UCSD-AML1 (cell line): Measurements from ENCODE around the gene FTH1.

Source experiments
- DNase-seq: peaks from one replicate; lab custom pipeline; 2025; ENCODE audit not compliant: unreplicated experiment; lab: John Stamatoyannopoulos, UW

The FTH1 gene

DNA sequence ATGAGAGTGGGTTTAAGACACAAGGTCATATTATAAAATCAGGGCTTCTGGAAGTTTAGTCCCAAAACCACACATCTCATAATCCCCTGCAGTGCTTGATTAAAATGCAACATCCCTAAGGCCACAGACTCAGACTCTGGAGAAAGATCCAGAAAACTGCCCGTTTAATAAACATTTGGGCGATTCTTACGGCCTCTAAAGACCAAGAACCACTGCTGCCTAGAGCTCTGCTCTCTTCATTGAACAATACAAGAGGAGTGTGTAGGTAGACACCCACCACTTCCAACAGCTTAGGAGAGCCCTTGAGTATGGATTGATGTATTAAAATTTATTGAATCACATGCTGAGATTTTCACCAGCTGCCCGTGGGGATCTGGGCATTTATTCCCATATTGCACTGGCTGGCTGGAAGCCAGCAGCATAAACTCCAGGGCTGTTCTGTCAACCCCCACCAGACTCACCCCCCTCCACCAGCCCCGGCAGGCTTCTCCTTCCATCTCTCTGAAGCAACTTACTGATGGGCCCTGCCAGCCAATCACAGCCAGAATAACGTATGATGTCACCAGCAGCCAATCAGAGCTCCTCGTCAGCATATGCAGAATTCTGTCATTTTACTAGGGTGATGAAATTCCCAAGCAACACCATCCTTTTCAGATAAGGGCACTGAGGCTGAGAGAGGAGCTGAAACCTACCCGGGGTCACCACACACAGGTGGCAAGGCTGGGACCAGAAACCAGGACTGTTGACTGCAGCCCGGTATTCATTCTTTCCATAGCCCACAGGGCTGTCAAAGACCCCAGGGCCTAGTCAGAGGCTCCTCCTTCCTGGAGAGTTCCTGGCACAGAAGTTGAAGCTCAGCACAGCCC lies 18.0 kb downstream of the FTH1 start:
- DNase-seq, result peak; percentile 60

DNA sequence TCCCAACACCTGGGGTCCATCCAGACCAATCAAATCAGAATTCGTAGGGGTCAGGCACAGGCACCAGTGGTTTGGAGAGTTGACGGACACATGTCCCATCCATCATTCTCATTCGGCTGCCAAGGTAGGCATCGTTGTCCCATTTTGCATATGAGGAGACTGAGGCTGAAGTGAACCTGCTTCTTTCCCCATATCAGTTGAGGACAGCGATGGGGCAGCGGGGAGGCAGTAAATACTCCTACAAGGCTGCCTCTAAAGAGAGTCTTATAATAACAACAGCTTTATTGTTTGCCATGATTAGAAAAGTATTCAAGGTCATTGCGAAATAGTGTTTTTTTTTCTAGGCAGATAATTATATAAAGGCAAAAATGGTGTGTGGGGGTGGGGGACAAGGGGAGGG lies 18.9 kb downstream of the FTH1 start:
- no peak for DNase-seq

- peak; percentile 75 for DNase-seq
Observed at GRCh38 chr11:61947486-61948210, 19.8 kb downstream of the FTH1 start.

GRCh38 chr11:61946894-61947293 lies 20.5 kb downstream of the FTH1 start:
- no peak for DNase-seq

DNA sequence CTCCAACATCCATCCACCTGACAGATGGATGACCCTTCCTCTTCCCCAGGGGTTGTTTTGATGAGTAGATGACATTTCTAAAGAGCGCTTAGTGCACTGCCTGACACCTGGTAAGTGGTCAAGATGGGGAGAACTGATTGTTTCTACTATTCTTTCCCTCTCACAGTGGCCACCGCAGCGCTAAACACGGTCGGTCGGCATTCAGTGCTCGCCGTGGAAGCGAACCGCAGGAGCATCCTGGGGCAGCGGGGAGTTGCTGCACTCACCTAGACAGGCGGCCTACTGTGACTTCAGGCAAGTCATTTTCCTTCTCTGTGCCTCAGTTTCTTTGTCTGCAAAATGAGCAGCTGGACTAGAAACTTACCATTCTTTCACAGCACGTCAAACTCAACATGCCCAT lies 22.2 kb downstream of the FTH1 start:
- no peak for DNase-seq

- no peak for DNase-seq
Observed at GRCh38 chr11:61940466-61940865, 27.0 kb downstream of the FTH1 start.

DNA sequence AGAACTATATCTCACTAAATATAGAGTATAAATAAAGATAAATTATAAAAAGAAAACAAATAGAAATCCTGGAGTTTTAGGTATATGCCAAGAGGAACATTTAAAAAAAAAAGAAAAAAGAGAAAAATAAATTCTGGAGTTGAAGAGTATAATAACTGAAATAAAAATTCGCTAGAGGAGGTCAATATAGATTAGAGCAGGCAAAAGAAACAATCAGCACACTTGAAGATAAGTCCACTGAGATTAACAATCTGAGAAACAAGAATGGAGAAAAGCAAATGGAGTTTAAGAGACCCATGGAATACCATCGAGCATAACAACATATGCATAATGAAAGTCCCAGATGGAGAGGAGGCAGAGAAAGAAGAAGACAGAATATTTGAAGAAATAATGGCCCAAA lies 31.6 kb downstream of the FTH1 start:
- DNase-seq, result no peak

GRCh38 chr11:61930933-61931332 lies 36.5 kb downstream of the FTH1 start:
- no peak for DNase-seq

DNA sequence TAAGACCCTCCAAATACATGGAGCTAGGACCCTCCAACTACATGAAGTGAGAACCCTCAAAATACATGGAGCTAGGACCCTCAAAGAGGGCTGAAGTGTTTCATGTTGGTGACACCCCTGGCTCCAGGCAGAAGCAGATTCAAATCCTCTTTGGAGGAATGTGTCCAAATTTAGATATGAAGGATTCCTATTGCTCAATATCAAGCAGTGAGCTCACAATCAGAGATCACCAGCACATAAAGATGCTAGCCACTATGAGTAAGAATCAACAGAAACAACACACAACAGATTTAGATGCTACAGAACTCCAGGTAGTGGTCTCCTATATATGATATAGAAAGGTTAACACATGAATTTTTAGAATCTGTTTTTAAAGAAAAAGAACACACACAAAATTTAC lies 38.8 kb downstream of the FTH1 start:
- DNase-seq, result no peak

GRCh38 chr11:61927501-61927900 lies 39.9 kb downstream of the FTH1 start:
- no peak for DNase-seq

DNA sequence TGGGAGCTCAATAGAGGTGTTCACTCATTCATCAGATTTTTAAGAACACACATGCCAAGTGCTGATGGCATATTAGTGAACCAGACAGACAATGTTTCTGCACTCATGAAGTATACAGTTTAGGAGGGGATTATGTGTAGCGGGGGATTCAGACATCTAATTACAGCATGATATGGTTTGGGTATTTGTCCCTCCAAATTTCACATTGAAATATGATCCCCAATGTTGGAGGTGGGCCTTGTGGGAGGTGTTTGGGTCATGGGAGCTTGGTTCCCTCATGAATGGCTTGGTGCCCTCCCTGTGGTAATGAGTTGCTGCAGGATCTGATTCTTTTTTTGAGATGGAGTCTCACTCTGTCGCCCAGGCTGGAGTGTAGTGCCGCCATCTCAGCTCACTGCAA lies 41.2 kb downstream of the FTH1 start:
- no peak for DNase-seq

DNA sequence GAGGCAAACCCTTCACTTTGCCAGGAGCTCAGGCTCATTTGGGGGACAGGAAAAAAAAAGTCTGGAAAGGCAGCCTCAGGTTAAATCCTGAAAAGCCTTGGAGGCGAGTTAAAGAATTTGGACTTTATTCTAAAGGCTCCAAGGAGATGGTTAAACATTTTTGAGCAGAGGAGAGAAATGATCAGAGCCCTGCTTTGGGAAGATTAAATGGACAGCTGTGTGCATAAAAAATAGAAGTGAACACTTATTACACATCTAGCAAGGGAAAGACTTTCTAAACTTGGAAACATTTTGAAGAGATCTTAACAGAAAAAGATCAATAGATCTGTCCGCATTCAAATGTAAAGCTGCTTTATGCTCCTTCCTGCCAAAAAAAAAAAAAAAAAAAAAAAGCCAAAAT lies 41.7 kb downstream of the FTH1 start:
- no peak for DNase-seq

DNA sequence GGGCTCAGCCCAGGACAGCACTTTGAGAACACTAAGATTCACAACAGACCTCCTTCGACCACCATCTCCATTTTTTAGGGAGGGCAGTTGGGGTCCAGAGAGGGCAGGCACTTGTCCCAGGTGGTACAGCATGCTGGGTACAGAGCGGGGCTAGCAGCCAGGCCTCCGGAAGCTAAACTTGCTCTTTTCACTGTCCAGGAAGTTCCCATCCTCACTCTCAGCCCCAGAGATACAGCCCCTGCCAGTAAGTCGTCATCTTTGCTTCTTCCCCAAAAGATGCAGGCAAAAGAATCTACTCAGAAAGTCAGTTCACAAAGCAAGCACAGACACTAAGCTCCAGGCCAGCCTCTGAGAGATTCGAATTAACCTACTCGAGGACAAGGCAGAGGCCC lies 43.4 kb downstream of the FTH1 start:
- DNase-seq, result no peak

DNA sequence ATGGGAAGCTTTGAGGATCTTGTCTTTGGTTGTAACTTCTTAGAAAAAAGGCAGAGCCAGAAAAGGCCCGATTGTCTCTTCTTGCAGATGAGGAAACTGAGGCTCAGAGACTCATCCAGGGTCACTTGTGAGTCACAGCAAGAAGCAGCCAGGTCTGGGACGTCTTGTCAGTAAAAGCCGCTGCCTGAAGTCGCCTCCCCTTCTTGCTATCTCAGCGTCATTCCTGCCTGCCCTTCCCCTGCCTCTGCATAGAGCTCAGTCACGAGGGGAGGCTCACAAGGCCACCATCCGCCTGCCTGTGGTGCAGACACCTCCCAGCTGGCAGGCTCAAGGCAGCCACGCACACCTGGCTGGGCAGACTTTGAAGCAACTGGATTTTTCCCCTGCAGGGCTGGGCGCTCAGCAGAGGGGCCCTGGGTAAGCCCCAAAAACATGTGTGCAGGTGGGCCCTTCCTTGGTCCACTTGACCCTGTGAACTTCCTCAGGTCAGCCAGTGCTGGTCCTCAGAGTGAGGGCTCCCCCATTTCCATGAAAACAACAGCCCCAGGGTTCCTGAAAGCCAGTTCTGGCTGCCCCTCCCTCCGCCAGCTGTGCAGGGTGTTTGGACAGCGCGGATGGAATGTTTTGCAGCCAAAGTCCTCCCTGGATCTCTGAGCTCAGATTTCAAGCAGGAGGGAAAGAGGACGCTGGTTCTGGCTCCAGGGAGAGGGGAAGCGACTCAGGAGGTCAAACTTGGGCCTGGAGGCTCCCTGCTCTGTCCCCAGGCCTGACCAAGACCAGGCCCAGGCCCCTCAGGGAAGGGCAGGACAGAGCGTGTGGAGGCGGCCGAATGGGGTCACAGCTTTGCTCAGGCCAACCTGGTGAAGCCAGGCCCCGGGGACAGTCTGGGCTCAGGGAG lies 44.0 kb downstream of the FTH1 start:
- peak; percentile 75 for DNase-seq

DNA sequence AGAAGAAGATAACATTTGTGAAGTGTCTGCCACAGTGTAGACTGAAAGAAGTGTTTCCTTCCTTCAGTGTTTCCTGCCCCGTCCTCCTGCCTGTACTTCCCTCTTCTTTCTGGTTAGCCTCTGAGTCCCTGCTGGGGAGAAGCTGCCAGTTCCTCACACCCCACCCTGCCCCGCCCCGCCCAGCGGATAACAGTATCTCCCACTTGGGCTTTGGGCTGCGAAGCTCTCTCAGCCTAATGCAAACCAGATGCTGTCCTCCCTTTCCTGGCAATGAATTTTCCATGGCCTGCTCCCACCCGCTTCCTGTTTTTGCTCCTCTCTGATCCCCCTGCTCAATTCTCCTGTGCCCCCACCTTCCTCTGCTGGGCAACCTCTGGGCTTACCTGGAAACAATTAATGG lies 44.9 kb downstream of the FTH1 start:
- DNase-seq, result peak; percentile 84

DNA sequence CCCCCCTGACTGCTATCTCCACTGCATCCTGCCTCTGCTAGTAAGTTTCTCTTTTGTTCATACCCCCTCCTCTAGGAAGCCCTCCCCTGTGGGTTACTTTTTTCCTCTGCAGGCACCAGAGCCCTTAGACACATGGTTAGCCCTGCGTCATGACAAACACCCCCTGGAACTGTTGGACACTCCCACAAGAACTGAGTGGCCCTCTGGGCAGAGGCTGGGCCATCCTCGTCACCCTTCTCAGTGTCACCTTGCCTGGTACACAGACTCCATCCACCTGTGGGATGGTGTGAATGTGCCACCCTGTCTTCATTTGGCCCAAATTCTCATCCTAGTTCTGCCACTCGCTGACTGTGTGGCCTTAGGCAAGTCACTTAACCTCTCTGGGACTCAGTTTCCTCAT lies 46.0 kb downstream of the FTH1 start:
- no peak for DNase-seq

DNA sequence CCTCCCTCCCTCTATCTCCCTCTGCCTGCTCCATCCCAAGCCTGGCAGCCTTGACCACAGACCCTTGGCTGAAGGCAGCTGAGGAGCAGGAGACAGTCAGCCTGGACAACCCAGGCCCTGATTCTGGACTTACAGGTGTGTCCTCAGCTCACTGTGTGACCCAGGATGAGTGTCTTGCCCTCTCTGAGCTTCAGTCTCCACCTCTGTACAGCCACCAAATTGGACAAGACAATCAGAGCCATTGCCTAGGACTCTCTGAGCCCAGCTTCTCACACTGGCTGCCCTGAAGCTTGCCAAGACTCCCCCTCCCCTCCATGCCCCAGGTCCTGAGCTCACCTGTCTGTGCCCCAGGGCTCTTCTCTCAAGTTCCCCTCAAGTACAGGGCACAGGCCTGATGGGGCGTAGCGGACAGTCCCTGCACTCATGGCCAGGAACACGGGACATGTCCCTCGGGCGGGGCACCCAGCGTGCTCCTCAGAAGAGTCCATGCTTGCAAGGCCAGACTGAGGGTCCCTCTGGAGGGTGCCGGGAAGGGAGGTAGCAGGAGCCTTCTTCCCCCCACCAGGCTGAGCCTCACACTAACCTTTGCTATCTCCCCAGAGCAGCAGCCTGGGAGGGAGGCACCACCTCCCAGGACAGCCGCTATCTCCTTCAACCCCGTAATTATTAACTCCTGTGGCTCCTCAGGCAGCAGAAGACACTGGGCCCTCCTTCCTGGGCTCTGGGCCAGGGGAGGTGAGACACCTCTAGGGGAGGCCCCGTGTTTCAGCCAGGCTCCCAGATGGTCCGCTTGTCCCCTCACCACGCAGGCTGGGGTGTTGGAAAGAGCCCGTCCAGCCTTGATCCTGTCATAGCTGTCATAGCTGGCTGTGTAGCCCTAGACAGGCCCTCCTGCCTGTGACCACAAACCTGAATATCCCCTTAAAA lies 47.5 kb downstream of the FTH1 start:
- DNase-seq, result no peak

- DNase-seq, result no peak
Observed at GRCh38 chr11:61918938-61919704, 48.3 kb downstream of the FTH1 start.

GRCh38 chr11:61918251-61918937 lies 49.0 kb downstream of the FTH1 start:
- DNase-seq, result no peak
